Measurements from ENCODE around the gene CKM. TPM values are rescaled to one million over a fixed set of nuclear protein-coding genes. Genes with fewer than 3 reads are reported as not detected.
A peak's percentile ranks its signal among the peaks of the same experiment; 100 is the strongest.

CKM gene
- total RNA-seq, 1 experiment from 2014 or later, result not detected

- H3K4me1 ChIP-seq (ENCODE audit: insufficient read depth, low read length), result no peaks in the 10 kb centered on the region
- H3K4me3 ChIP-seq (ENCODE audit: low read length), result no peak overlapping the region
- H3K9me2 ChIP-seq (replicated peaks; ENCODE audit: low read length), result no peaks in the 10 kb centered on the region
- H3K27ac ChIP-seq (ENCODE audit: low read length), result no peak overlapping the region
- no peak overlapping the region for H3K4me2 ChIP-seq (ENCODE audit: low read length)
- H4K20me1 ChIP-seq (ENCODE audit: low read length), result no peaks in the 10 kb centered on the region
- no peaks in the 10 kb centered on the region for H3K36me3 ChIP-seq (ENCODE audit: low read depth, low read length)
- ATAC-seq, result no peak
- CTCF ChIA-PET, result no interaction called here
- DNase-seq, result no peak
- no peaks in the 10 kb centered on the region for H3F3A ChIP-seq (ENCODE audit: low read length, unreplicated experiment)
- TF ChIP-seq EZH2phosphoT487 (IDR thresholded peaks at IDR 0.05; ENCODE audit: borderline replicate concordance, low read length) (no peak), EZH2 (IDR thresholded peaks at IDR 0.05; ENCODE audit: low read length, unreplicated experiment) (no peak), CTCF (conservative IDR thresholded peaks at IDR 0.05; ENCODE audit: low read depth, low read length) (no peak)
- H3K79me2 ChIP-seq (ENCODE audit: low read length), result no peaks in the 10 kb centered on the region
- intact Hi-C loops (cut with micrococcal nuclease), result no loop called here
- H2AFZ ChIP-seq (ENCODE audit: low read length), result no peak overlapping the region
- H3K27me3 ChIP-seq (ENCODE audit: low read length), result no peaks in the 10 kb centered on the region
- no peaks in the 10 kb centered on the region for H3K9me3 ChIP-seq (ENCODE audit: low read length)
- BruUV-seq (replicated peaks), result no TSS peak
- H3K9ac ChIP-seq (ENCODE audit: low read length), result no peak overlapping the region
- POLR2A ChIA-PET (ENCODE audit: unreplicated experiment), result no interaction called here
Measured at GRCh38 chr19:45295873-45296272, 26.8 kb downstream of the CKM start.

- no peaks in the 10 kb centered on the region for H3K9me2 ChIP-seq (replicated peaks; ENCODE audit: low read length)
- H3K9ac ChIP-seq (ENCODE audit: low read length), result no peak overlapping the region
- H3K27me3 ChIP-seq (ENCODE audit: low read length), result no peaks in the 10 kb centered on the region
- H3K4me3 ChIP-seq (ENCODE audit: low read length), result no peak overlapping the region
- CTCF ChIA-PET, result no interaction called here
- ATAC-seq (no peak), DNase-seq (no peak)
- intact Hi-C loops (cut with micrococcal nuclease), result no loop called here
- no peaks in the 10 kb centered on the region for H4K20me1 ChIP-seq (ENCODE audit: low read length)
- POLR2A ChIA-PET (ENCODE audit: unreplicated experiment), result no interaction called here
- H3K79me2 ChIP-seq (ENCODE audit: low read length), result no peaks in the 10 kb centered on the region
- no TSS peak for BruUV-seq (replicated peaks)
- H3F3A ChIP-seq (ENCODE audit: low read length, unreplicated experiment), result no peaks in the 10 kb centered on the region
- no peak overlapping the region for H2AFZ ChIP-seq (ENCODE audit: low read length)
- H3K4me1 ChIP-seq (ENCODE audit: insufficient read depth, low read length), result no peaks in the 10 kb centered on the region
- no peak overlapping the region for H3K4me2 ChIP-seq (ENCODE audit: low read length)
- TF ChIP-seq CTCF (conservative IDR thresholded peaks at IDR 0.05; ENCODE audit: low read depth, low read length) (no peak), EZH2 (IDR thresholded peaks at IDR 0.05; ENCODE audit: low read length, unreplicated experiment) (no peak), EZH2phosphoT487 (IDR thresholded peaks at IDR 0.05; ENCODE audit: borderline replicate concordance, low read length) (no peak)
- H3K9me3 ChIP-seq (ENCODE audit: low read length), result no peaks in the 10 kb centered on the region
- no peaks in the 10 kb centered on the region for H3K36me3 ChIP-seq (ENCODE audit: low read depth, low read length)
- no peak overlapping the region for H3K27ac ChIP-seq (ENCODE audit: low read length)
Measured at GRCh38 chr19:45294291-45295029, 28.2 kb downstream of the CKM start.

- CTCF ChIA-PET, result no interaction called here
- Histone ChIP-seq H3K9ac (ENCODE audit: low read length) (no peak overlapping the region), H3K4me2 (ENCODE audit: low read length) (no peak overlapping the region), H2AFZ (ENCODE audit: low read length) (no peak overlapping the region), H4K20me1 (ENCODE audit: low read length) (no peaks in the 10 kb centered on the region), H3K27me3 (ENCODE audit: low read length) (no peaks in the 10 kb centered on the region), H3K36me3 (ENCODE audit: low read depth, low read length) (no peaks in the 10 kb centered on the region), H3K4me3 (ENCODE audit: low read length) (no peak overlapping the region), H3K4me1 (ENCODE audit: insufficient read depth, low read length) (no peaks in the 10 kb centered on the region), H3K79me2 (ENCODE audit: low read length) (no peaks in the 10 kb centered on the region), H3K9me3 (ENCODE audit: low read length) (no peaks in the 10 kb centered on the region), H3K27ac (ENCODE audit: low read length) (no peak overlapping the region), H3K9me2 (replicated peaks; ENCODE audit: low read length) (no peaks in the 10 kb centered on the region), H3F3A (ENCODE audit: low read length, unreplicated experiment) (no peaks in the 10 kb centered on the region)
- intact Hi-C loops (cut with micrococcal nuclease), result no loop called here
- peak; percentile 16 for DNase-seq
- POLR2A ChIA-PET (ENCODE audit: unreplicated experiment), result no interaction called here
- TF ChIP-seq EZH2 (IDR thresholded peaks at IDR 0.05; ENCODE audit: low read length, unreplicated experiment), result no peak
- no peak for TF ChIP-seq EZH2phosphoT487 (IDR thresholded peaks at IDR 0.05; ENCODE audit: borderline replicate concordance, low read length)
- no peak for TF ChIP-seq CTCF (conservative IDR thresholded peaks at IDR 0.05; ENCODE audit: low read depth, low read length)
- no peak for ATAC-seq
- BruUV-seq (replicated peaks), result no TSS peak
Measured at GRCh38 chr19:45293682-45294081, 29.0 kb downstream of the CKM start.

All from PC-3 (cell line).